ENCODE measurements around the gene ENOX2. TPM values are rescaled to one million over a fixed set of nuclear protein-coding genes. Genes with fewer than 3 reads are reported as not detected.

ENOX2 gene
- total RNA-seq, 1 experiment from 2014 or later, result 6.0 TPM

DNA sequence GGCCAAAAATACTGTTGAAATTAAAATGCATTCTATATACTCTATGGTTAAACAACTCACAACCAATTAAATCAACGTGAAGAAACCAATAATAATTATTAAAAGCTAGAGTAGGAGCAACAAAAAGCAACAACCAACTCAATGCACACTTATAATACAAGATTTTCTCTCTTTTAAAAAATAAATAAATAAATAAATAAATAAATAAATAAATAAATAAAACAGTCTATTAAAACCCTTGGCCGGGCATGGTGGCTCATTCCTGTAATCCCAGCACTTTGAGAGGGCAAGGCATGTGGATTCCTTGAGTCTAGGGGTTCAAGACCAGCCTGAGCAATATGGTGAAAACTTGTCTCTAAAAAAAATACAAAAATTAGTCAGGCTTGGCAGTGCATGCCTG is 62.7 kb downstream of the ENOX2 start:
- H3K9ac ChIP-seq (ENCODE audit: low read length), result no peak overlapping the region
- H3K36me3 ChIP-seq (ENCODE audit: insufficient read depth, low read length), result no peaks in the 10 kb centered on the region
- no peaks in the 10 kb centered on the region for H3K4me1 ChIP-seq (ENCODE audit: low read length)
- no peak for DNase-seq
- no peak overlapping the region for H3K4me3 ChIP-seq (ENCODE audit: low read length)
- H3K27ac ChIP-seq (ENCODE audit: low read length), result no peak overlapping the region
- no peaks in the 10 kb centered on the region for H3K9me2 ChIP-seq (replicated peaks; ENCODE audit: insufficient read depth, low read length)
- H2AFZ ChIP-seq (ENCODE audit: low read length), result no peak overlapping the region
- H3K9me3 ChIP-seq (ENCODE audit: low read length), result no peaks in the 10 kb centered on the region
- no peaks in the 10 kb centered on the region for H3K27me3 ChIP-seq (ENCODE audit: low read length)
- H3K79me2 ChIP-seq (ENCODE audit: low read length), result no peaks in the 10 kb centered on the region
- H4K20me1 ChIP-seq (ENCODE audit: insufficient read depth, low read depth, low read length), result peaks cover 23% of the 10 kb centered on the region; the same call in 1 of the 2 replicates
- H3K4me2 ChIP-seq (ENCODE audit: low read depth, low read length, poor library complexity, severe bottlenecking), result no peak overlapping the region

DNA sequence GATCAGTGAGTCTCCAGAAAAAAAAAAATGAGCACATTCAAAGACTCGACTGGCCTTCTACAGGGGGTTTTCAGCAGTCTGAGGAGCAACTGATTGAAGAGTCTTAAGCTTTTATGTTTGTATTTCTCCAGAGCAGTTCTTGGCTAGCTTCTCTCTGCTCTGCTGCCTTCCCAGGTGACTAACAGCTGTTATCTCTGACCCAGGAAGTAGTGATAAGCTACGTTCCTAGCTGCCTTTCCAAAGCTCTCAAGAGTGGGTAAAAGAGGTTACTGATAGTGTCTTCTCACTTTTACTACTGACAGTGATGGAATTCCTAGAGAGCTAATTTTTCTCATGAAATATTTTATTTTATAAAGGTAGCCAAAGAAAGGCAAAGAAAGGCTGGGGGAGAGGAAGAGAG is 66.6 kb downstream of the ENOX2 start:
- no peak overlapping the region for H3K27ac ChIP-seq (ENCODE audit: low read length)

DNA sequence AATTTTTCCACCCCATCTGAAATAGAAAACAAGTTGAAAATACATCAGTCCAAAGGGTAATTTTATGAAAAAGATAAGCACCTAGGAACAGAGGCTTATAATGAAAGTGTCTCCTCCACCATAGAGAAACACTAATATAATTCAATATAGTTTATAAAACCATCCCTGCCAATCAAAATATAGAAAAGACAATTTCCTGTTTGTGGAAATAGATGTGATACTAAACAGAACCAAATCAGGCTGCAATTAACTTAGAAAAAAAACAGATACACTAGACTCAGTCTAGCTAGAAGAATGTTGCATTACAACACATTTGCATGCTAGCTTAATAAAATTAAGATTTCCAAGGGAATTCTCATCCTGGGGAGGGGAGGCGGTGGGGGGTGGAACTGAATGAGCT is 68.2 kb downstream of the ENOX2 start:
- Histone ChIP-seq H3K4me2 (ENCODE audit: low read depth, low read length, poor library complexity, severe bottlenecking) (no peak overlapping the region), H3K36me3 (ENCODE audit: insufficient read depth, low read length) (no peaks in the 10 kb centered on the region), H3K4me3 (ENCODE audit: low read length) (no peak overlapping the region), H4K20me1 (ENCODE audit: insufficient read depth, low read depth, low read length) (peaks cover 10% of the 10 kb centered on the region; the same call in 1 of the 2 replicates), H3K4me1 (ENCODE audit: low read length) (no peaks in the 10 kb centered on the region), H3K27ac (ENCODE audit: low read length) (no peak overlapping the region), H3K27me3 (ENCODE audit: low read length) (no peaks in the 10 kb centered on the region), H3K9me2 (replicated peaks; ENCODE audit: insufficient read depth, low read length) (no peaks in the 10 kb centered on the region), H3K9me3 (ENCODE audit: low read length) (no peaks in the 10 kb centered on the region), H2AFZ (ENCODE audit: low read length) (no peak overlapping the region), H3K9ac (ENCODE audit: low read length) (no peak overlapping the region), H3K79me2 (ENCODE audit: low read length) (no peaks in the 10 kb centered on the region)
- DNase-seq, result no peak

More for the DNA sequence above, 66.6 kb downstream of the ENOX2 start:
- Histone ChIP-seq H3K27me3 (ENCODE audit: low read length) (no peaks in the 10 kb centered on the region), H3K79me2 (ENCODE audit: low read length) (no peaks in the 10 kb centered on the region), H3K9me3 (ENCODE audit: low read length) (no peaks in the 10 kb centered on the region), H3K4me2 (ENCODE audit: low read depth, low read length, poor library complexity, severe bottlenecking) (no peak overlapping the region), H3K4me3 (ENCODE audit: low read length) (no peak overlapping the region), H3K9me2 (replicated peaks; ENCODE audit: insufficient read depth, low read length) (no peaks in the 10 kb centered on the region), H3K36me3 (ENCODE audit: insufficient read depth, low read length) (no peaks in the 10 kb centered on the region), H4K20me1 (ENCODE audit: insufficient read depth, low read depth, low read length) (peaks cover 13% of the 10 kb centered on the region; the same call in 1 of the 2 replicates), H3K9ac (ENCODE audit: low read length) (no peak overlapping the region), H2AFZ (ENCODE audit: low read length) (no peak overlapping the region), H3K4me1 (ENCODE audit: low read length) (no peaks in the 10 kb centered on the region)
- no peak for DNase-seq

DNA sequence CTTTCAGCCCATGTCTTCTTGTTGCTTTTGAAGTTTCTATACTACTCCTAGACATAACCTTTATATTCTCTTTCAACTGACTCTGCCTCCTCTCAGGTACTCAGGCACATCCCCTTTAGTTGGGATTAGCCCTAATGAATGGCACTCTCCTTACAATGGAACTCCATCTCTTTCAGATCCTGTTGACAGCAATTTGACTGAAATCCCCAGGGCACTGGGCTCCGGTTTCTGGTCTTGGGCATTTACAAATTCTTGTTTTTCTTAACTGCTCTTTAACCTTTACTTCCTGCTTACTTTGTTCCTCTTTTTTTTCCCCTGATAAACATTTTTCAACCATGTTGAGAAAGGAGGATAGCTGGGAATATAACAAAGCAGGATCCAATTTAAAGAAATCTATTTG is 68.9 kb downstream of the ENOX2 start:
- H3K9me2 ChIP-seq (replicated peaks; ENCODE audit: insufficient read depth, low read length), result no peaks in the 10 kb centered on the region
- H3K27ac ChIP-seq (ENCODE audit: low read length), result no peak overlapping the region
- no peaks in the 10 kb centered on the region for H3K27me3 ChIP-seq (ENCODE audit: low read length)
- no peak overlapping the region for H3K4me3 ChIP-seq (ENCODE audit: low read length)
- H3K4me1 ChIP-seq (ENCODE audit: low read length), result no peaks in the 10 kb centered on the region
- H3K79me2 ChIP-seq (ENCODE audit: low read length), result no peaks in the 10 kb centered on the region
- DNase-seq, result no peak
- H3K36me3 ChIP-seq (ENCODE audit: insufficient read depth, low read length), result no peaks in the 10 kb centered on the region
- no peak overlapping the region for H3K9ac ChIP-seq (ENCODE audit: low read length)
- no peak overlapping the region for H2AFZ ChIP-seq (ENCODE audit: low read length)
- peaks cover 10% of the 10 kb centered on the region; the same call in 1 of the 2 replicates for H4K20me1 ChIP-seq (ENCODE audit: insufficient read depth, low read depth, low read length)
- H3K4me2 ChIP-seq (ENCODE audit: low read depth, low read length, poor library complexity, severe bottlenecking), result no peak overlapping the region
- no peaks in the 10 kb centered on the region for H3K9me3 ChIP-seq (ENCODE audit: low read length)

DNA sequence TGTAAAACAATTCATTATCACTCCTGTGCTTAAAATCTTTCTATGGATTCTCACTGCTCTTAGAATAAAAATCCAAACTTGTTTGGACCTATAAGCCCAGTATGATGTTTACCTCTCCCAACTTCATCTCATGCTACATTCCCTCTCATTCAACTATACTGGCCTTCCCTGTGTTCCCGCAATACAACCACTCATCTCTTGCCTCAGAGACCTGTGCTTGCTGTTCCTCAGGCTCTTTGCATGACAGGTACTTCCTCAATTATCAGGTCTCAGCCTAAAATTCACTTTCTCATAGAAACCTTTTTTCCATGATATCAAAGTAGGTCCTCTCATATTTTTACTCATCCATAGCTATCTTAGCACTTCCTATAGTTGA is 71.7 kb downstream of the ENOX2 start:
- Histone ChIP-seq H3K9ac (ENCODE audit: low read length) (no peak overlapping the region), H3K9me3 (ENCODE audit: low read length) (no peaks in the 10 kb centered on the region), H2AFZ (ENCODE audit: low read length) (no peak overlapping the region), H3K4me1 (ENCODE audit: low read length) (no peaks in the 10 kb centered on the region), H3K27me3 (ENCODE audit: low read length) (no peaks in the 10 kb centered on the region), H3K4me3 (ENCODE audit: low read length) (no peak overlapping the region), H4K20me1 (ENCODE audit: insufficient read depth, low read depth, low read length) (0 out of 2 replicates have a peak, but pooled peaks cover 5% of the 10 kb centered on the region), H3K9me2 (replicated peaks; ENCODE audit: insufficient read depth, low read length) (no peaks in the 10 kb centered on the region), H3K36me3 (ENCODE audit: insufficient read depth, low read length) (no peaks in the 10 kb centered on the region), H3K79me2 (ENCODE audit: low read length) (no peaks in the 10 kb centered on the region), H3K4me2 (ENCODE audit: low read depth, low read length, poor library complexity, severe bottlenecking) (no peak overlapping the region), H3K27ac (ENCODE audit: low read length) (no peak overlapping the region)
- peak; percentile 36 for DNase-seq

DNA sequence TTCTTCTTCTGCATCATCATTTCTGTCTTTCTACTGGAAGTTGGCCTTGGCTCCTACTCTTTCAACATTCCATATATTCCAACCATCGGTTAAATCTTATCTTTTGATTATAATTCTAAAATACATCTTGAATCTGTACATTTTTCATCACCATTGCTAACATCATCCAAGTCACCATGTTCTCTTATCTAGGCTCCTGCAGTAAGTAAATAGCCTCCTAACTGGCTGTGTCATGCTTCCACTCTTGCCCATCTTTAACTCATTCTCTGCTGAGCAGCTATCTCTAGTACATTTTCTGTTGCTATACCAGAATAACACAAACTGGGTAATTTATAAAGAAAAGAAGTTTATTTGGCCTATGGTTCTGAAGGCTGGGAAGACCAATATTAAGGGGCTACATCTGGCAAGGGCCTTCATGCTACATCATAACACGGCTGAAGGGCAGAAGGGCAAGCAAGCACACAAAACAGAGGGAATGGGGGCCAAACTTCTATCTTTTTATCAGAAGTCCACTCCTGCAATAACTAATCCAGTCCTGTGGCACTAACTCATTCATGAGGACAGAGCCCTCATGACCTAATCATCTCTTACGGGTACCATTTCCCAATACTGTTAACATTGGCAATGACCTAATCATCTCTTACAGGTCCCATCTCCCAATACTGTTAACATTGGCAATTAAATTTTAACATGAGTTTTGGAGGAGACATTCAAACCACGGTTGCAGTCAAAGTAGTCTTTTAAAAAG is 72.2 kb downstream of the ENOX2 start:
- Histone ChIP-seq H3K9me3 (ENCODE audit: low read length) (no peaks in the 10 kb centered on the region), H3K4me1 (ENCODE audit: low read length) (no peaks in the 10 kb centered on the region), H3K4me3 (ENCODE audit: low read length) (no peak overlapping the region), H3K27ac (ENCODE audit: low read length) (no peak overlapping the region), H3K4me2 (ENCODE audit: low read depth, low read length, poor library complexity, severe bottlenecking) (no peak overlapping the region), H3K79me2 (ENCODE audit: low read length) (no peaks in the 10 kb centered on the region), H4K20me1 (ENCODE audit: insufficient read depth, low read depth, low read length) (0 out of 2 replicates have a peak, but pooled peaks cover 5% of the 10 kb centered on the region), H3K27me3 (ENCODE audit: low read length) (no peaks in the 10 kb centered on the region), H2AFZ (ENCODE audit: low read length) (no peak overlapping the region), H3K36me3 (ENCODE audit: insufficient read depth, low read length) (no peaks in the 10 kb centered on the region), H3K9ac (ENCODE audit: low read length) (no peak overlapping the region), H3K9me2 (replicated peaks; ENCODE audit: insufficient read depth, low read length) (no peaks in the 10 kb centered on the region)
- no peak for DNase-seq

DNA sequence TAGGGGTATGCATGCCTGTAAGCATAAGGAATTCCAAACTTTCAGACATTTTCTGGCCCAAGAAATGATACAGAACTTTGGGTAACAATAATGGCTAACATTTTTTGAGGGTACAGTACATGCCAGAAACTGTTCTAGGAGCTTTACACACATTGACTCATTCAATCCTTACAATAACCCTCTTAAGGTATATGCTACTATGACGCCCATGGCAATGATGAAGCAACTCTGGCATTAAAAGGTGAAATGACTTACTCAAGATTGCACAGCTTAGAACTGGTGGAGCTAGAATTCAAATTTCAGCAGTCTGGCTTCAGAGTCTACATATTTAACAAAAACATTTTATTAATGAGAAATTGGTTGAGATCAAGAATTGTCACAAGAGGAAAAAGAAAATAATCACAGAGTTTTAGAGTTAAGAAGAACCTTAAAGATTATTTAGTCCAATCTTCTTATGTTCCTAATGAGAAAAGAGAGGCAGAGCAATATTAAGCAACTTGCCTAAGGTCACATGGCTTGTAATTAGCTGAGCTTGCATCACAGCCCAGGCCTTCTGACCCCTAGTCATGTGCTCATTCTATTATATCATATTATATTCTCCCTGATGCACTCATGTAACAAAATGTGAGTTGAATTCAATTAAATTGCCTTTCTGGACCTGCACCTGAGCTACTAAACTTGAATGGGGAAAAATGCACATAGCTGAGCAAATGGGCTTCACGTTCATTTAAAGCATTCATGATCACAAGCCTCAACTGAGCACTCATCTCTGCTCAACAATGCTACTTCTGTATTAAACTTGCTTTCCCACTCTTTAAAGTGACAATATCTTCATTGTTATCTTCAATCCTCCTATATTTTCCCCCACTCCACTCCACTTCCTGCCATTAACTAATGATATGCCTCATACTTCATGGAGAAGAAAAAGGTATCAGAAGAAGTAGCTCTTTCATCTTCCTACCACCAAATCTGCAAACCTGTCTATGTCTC is 73.2 kb downstream of the ENOX2 start:
- H3K4me1 ChIP-seq (ENCODE audit: low read length), result no peaks in the 10 kb centered on the region
- H3K9me3 ChIP-seq (ENCODE audit: low read length), result no peaks in the 10 kb centered on the region
- H4K20me1 ChIP-seq (ENCODE audit: insufficient read depth, low read depth, low read length), result 0 out of 2 replicates have a peak, but pooled peaks cover 5% of the 10 kb centered on the region
- H3K27me3 ChIP-seq (ENCODE audit: low read length), result no peaks in the 10 kb centered on the region
- H3K79me2 ChIP-seq (ENCODE audit: low read length), result no peaks in the 10 kb centered on the region
- no peak overlapping the region for H3K4me3 ChIP-seq (ENCODE audit: low read length)
- no peak overlapping the region for H3K9ac ChIP-seq (ENCODE audit: low read length)
- no peaks in the 10 kb centered on the region for H3K9me2 ChIP-seq (replicated peaks; ENCODE audit: insufficient read depth, low read length)
- no peak for DNase-seq
- H3K36me3 ChIP-seq (ENCODE audit: insufficient read depth, low read length), result no peaks in the 10 kb centered on the region
- H3K27ac ChIP-seq (ENCODE audit: low read length), result no peak overlapping the region
- H2AFZ ChIP-seq (ENCODE audit: low read length), result no peak overlapping the region
- no peak overlapping the region for H3K4me2 ChIP-seq (ENCODE audit: low read depth, low read length, poor library complexity, severe bottlenecking)

DNA sequence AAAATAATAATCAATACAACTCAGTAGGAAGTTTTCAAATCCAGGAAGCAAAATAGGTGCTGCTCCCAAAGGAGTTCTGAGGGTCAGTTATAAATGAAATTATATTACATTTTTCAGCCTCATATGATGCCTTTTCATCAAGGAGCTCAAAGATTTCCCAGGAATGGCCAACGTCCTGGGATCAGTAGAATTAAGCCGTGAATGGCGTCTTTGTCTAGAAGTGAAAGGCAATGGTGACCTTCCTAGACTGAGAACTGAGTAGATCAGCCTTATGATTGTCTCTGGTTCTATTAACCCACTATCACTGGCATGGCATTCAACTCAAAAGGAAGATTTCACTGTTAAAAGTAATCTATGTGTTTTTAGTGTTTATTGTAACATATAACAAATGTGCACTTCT is 74.4 kb downstream of the ENOX2 start:
- no peak for DNase-seq

More for the DNA sequence above, 74.4 kb downstream of the ENOX2 start:
- H2AFZ ChIP-seq (ENCODE audit: low read length), result no peak overlapping the region
- H3K4me3 ChIP-seq (ENCODE audit: low read length), result no peak overlapping the region
- H3K27ac ChIP-seq (ENCODE audit: low read length), result no peak overlapping the region
- no peaks in the 10 kb centered on the region for H3K79me2 ChIP-seq (ENCODE audit: low read length)
- 0 out of 2 replicates have a peak, but pooled peaks cover 5% of the 10 kb centered on the region for H4K20me1 ChIP-seq (ENCODE audit: insufficient read depth, low read depth, low read length)
- H3K9ac ChIP-seq (ENCODE audit: low read length), result no peak overlapping the region
- no peaks in the 10 kb centered on the region for H3K27me3 ChIP-seq (ENCODE audit: low read length)
- H3K4me2 ChIP-seq (ENCODE audit: low read depth, low read length, poor library complexity, severe bottlenecking), result no peak overlapping the region
- no peaks in the 10 kb centered on the region for H3K9me2 ChIP-seq (replicated peaks; ENCODE audit: insufficient read depth, low read length)
- no peaks in the 10 kb centered on the region for H3K36me3 ChIP-seq (ENCODE audit: insufficient read depth, low read length)
- H3K9me3 ChIP-seq (ENCODE audit: low read length), result no peaks in the 10 kb centered on the region
- no peaks in the 10 kb centered on the region for H3K4me1 ChIP-seq (ENCODE audit: low read length)

All from Karpas-422 (cell line).